Stimulated activated naive CD8-positive, alpha-beta T cell treated with anti-CD3 and anti-CD28 coated beads, Interleukin-15, Interleukin-2, amounts not matched to agents 100 U/mL and 50 U/mL, for 24 hours (primary cell): Measurements from ENCODE around the gene CDH12.
"Not testable (repeated sequence)": the region's sequence is repeated elsewhere in the genome, so short reads cannot be mapped to it uniquely, and the experiment has no call there.

ENCODE experiments used
- ATAC-seq: fragments of 150-1000 bp; cut with Tn5 transposase; one replicate; pipeline ENCODE4 v1.10.0; 2021
- DNase-seq: peaks from one replicate; pipeline ENCODE4 v3.0.0; 2021

The CDH12 gene

DNA sequence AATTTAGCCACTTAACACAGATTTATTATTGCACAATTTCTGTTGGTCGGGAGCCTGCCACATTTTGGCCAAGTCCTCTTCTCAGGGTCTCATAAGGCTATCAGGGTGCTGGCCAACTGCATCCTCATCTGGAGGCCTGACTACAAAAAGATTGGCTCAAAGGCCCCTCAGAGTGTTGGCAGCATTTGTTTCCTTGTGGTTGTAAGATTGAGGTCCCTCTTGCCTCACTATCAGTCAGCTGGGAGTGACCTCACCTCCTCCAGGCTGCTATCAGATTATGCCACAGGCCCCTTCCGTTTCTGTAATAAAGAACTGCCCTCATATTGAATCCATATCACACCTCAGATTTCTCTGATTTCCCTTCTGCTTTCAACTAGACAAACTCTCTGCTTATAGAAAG is 698.4 kb downstream of the CDH12 start:
- ATAC-seq = not testable (repeated sequence)

DNA sequence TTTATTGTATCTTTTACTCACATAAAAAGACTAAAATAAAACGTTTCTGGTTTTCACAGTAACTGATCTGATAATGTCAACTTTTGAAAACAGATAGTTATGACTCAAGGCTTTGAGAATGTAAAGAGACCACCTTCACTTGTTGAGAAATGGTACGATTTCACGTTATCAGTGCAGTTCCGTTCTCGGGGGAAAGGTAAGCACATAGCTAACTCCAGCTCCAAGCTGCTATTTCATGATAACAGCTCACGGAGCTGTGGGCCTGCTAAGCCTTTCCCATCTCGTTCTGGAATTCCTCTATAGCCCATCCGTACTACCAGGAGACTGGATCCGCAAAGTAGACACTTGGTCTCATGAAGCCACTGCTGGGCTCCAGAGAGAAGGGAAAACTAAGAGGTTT is 701.3 kb downstream of the CDH12 start:
- ATAC-seq, DNase-seq: not testable (repeated sequence)

More for the DNA sequence above, 698.4 kb downstream of the CDH12 start:
- not testable (repeated sequence) for DNase-seq

DNA sequence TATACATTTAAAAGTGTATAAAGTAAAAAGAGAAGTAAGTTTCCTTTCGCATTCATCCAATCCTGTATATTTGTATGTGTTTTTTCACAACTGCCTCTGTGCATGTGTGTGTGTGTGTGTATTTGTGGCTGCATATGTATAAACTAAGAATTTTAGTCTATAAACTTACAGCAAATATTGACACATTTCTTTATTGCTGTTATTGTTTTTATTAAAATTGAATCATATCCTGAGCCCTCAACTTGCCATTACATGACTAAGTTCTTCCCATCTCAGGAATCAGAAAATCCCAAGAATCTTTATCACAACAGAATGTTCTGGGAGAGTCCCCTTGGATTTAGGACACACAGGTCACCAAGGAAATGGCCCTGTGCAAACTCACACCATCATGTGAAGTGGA is 712.7 kb downstream of the CDH12 start:
- DNase-seq, ATAC-seq: not testable (repeated sequence)

DNA sequence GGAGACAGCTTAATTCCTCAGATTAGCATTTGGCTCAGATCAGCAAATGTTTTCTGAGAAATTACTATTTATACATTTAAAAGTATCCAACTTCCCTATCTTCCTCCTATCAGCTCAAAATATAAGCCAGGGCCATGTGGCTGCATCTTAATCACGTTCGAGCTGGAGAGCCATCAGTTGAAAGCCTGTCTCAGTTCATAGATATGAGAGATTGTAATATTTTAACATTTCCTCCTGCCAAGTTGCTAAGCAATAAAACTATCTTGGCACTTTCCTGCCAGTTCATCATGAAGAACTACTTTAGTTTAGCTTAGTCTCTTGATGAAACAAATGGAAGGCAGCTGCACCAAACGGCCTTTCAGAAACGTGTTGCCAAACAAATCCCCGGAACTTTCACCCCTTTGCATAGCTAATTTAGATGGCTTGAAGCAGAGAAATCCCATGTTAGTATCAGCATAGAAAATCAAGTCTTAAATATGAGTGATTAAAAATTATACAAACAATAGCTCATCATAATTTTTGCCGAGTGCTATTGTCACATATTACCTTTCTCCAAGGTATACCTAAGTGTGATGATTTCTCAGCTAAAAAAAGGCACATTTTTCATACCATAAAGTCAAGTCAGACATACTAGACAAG is 713.4 kb downstream of the CDH12 start:
- not testable (repeated sequence) for ATAC-seq, DNase-seq

DNA sequence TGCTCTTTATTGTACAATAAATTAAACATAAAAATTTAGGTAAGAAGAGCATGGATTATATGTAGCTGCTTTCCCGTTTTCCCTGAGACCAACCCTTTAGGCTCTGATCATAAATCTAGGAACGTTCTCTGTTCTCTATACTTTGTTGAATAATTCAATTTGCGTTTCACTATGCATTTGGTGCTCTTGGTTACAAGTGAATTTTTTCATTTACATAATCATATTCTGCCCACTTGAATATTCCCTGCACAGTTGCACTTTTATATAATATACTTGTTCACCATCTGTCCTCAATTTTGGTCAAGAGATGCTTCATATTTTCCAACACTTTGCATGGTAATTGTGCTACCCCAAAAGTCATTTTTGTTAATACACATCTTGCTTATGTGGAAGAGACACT is 741.8 kb downstream of the CDH12 start:
- DNase-seq (no peak), ATAC-seq (no peak)

DNA sequence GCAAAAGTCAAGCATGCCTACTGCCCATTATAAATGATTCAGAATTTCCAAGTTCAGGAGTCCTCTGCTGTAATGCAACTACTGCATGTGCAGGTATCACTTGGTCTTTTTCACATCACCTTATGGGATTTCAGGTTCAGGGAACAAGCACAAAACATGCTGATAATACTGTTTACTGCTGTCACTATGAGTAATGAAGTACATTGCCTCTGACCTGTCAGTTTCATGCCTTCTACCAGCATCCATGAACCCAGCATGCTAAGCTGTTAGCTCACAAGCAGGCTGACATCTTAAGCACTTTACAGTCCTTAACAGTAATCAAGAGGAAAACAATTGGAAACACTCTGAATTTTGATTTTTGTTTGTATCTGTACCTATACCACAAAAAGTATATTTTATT is 743.8 kb downstream of the CDH12 start:
- ATAC-seq = no peak
- no peak for DNase-seq

DNA sequence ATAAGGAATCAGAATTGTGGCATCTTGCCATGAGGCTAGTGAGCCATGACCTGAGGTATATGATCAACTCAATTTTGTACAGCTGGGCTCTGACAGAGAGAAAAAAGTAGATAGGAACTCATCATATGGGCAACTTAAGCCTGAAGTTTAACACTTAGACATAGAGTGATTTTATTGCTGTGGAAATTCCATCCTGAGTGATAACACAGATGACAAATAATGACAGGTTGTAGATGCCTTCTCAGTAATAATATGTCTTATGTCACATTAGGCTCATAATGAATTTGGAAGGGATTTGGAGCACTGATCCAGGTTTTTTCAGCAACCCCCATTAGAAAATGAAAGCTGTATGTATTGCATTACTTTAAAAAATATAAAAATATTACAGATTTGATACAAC is 744.6 kb downstream of the CDH12 start:
- ATAC-seq (no peak), DNase-seq (no peak)

DNA sequence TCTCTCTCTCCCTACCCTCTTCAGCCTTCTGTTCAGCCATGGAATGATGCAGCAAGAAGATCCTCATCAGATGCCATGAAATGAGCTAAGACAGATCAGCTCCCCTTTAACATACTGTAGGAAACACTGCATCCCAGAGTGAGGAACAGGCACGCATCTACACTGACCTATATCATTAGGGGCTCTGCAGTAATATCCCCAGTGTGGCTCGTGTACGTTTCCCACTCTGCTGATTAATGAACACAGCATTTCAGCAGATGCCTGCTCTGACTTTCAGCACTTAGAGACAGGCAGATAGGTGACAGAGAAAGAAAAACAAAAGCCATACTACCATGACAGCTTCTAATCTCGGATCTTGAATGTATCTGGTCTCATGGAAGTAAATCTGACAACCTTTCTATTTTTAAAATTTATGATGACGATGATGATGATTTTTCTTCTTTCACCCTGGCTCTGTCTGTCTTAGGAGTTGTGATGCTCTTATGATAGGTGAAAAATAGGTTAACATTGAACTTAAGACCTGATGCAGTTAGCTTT is 750.3 kb downstream of the CDH12 start:
- DNase-seq (no peak), ATAC-seq (no peak)

DNA sequence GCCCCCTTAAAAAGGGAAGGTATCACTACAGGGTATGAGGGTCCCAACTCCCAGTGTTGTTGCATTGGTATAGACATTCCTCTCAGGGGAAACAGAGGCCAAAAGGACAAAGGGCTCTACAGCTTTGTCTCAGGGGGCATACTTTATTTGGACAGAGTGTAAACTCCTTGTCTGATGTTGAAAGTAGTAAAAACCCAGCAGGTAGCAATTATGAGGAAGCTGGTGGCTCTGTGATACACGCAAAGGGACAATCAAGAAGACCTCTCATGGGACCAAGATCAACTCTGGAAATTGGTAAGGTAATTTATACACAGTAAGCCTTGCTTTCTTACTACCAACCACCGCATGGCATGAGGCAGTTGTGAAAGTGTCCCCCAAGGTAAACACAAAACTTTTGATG is 764.6 kb downstream of the CDH12 start:
- DNase-seq (no peak), ATAC-seq (no peak)

DNA sequence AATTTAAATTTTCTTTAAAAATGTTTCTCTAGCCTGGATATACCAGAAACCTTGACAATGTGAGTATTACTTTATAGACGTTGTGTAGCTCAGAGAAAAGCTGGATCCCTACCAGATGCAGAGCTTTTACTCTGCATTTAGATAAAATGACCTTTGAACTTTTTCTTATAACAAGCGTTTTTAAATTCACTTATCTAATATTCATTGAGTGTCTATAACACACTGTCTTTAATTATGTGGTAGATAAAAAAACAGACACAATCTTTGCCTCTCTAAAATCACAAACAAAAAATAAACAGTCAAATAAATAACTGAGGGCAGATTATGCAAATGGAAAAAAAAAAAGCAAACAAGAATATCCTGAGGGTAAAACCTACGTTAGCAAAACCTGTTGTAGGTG is 773.6 kb downstream of the CDH12 start:
- no peak for DNase-seq
- ATAC-seq = no peak

DNA sequence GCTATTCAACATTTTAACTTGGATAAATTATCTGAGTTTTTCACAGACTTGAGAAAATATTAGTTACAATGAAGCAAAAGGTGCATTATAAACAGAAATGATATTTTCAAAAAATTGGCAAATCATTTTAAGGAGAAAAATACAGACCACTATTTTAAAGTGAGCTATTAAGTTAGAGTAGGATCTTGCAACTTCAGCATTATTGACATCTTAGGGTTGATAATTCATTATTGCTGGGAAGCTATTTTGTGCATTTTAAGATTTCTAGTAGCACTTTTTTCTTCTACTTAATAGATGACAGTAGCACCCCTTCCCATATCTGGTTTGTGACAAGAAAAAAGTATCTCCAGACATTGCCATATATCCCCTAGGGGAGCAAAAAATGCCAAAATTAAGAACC is 774.1 kb downstream of the CDH12 start:
- DNase-seq (no peak), ATAC-seq (no peak)

DNA sequence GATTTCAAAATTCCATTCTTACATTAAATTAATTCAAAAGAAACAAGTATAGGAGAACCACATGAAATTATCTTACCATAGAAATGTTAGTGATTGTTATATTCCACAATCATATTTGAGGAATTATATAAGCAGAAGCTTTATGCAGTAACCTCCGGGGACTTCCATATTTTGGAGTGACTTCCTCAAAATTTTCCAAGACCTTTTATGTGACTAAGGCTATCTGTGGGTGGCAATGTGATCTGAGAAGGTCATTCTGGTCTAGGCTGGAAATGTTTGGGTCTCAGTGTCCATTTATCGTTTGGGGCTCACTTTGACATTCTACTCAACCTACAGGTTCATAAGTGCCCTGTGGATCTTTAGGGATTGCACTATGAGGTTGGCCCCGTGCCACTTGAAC is 776.6 kb downstream of the CDH12 start:
- no peak for ATAC-seq
- DNase-seq = no peak

DNA sequence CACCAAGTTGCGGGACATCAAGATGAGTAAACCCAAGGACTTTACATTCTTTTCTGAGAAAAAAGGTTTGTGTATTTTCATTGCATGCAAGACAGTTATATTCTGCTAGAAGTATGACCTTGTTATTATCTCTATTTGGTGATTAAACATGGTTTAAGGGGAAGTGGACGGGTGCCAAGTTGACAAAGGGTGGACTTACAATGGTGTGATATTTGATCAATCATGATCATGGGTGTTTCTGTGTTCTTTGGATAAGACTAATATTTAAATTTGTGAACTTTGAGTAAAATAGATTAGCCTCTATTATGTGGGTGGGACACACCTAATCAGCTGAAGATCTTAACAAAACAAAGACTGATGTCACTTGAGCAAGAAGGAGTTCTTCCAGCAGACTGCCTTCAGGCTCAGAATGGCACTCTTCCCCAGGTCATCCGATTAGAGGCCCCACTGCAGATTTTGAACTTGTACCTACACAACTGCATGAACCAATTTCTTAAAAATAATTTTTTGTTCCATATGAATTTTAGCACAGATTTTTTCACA is 782.9 kb downstream of the CDH12 start:
- ATAC-seq (no peak), DNase-seq (no peak)

DNA sequence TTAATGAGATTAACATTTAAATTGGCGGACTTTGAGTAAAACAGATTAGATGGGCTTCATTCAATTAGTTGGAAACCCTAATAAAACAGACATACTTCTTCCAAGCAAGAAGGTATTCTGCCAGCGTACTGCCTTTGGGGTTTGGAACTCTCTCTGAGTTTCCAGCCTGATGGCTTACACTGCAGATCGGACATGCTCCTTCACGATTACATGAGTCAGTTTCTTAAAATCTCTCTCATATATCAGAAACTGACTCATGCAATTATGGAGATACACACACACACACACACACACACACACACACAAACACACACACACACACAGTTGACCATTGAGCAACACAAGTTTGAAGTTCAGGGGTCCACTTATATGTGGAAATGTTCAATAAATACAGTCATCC is 789.4 kb downstream of the CDH12 start:
- ATAC-seq = no peak

DNA sequence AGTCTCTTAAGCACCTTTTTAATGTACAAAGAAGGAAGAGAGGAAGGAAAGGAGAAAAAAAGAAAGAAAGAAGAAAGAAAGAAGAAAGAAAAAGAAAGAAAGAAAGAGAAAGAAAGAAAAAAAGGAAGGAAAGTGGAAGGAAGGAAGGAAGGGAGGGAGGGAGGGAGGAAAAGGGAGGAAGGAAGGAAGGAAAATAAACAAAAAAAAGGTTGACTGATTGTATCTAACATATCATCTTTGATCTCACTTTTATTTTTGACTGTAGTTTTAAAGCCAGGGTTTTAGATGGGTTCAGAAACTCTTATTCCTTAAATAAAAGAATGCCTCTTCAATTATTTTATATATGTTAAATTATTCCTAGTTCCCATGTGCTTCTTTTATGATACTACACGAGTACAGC is 794.5 kb downstream of the CDH12 start:
- ATAC-seq (no peak), DNase-seq (no peak)

More for the DNA sequence above, 789.4 kb downstream of the CDH12 start:
- DNase-seq = no peak

DNA sequence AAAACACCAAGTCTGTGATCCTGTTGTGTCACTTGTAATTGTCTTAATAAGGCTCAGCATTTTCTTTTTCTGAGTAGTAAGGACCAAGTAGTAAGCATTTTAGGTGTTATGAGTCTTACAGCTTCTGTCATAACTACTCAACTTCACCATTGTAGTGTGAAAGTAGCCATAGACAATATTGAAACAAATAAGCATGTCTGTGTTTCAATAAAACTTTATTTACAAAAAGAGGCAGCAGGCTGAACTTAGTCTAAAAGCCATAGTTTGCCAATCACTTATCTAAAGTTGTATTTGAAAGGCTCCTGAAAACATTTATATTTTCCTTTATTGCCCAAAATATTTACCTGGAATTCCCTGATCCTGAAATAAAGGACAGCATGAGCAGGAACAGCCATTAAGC is 796.1 kb downstream of the CDH12 start:
- no peak for ATAC-seq
- DNase-seq = no peak

DNA sequence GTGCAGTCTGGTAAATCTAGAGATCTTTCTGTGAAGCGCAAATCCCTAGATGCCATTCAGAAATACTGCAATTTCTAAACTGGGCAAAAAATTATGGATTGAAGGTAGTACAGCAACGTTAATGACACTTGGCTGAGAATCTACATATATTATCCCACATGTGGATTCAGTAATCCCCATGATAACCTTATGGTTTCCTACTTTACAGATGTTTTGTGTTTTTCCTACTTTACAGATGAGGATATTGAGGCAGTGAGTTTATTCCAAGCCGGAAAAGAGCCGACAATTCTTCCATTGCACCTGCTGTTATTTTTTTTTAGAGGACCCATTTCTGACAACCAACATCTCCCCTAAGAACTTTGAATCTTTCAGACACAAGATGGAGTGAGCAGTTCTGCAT is 796.5 kb downstream of the CDH12 start:
- ATAC-seq = no peak
- DNase-seq = no peak

DNA sequence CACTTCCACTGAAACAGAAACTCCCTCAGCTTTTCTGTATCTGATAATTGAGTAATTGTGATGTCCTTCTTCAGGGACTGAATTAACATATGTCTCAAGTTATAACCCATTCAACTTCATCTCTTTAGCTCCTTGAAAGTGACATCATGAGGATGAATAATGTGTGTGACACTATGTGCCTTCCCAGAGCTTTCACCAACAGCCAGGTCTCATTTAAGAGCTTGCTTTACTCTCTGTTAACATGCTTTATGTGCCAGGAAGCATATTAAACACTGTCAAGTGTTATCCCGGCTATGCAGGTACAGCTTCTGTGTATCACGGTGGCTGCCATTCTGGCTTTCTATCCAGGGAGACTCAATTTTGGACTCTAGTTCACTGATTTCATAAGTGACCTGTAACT is 799.9 kb downstream of the CDH12 start:
- ATAC-seq (no peak), DNase-seq (no peak)

DNA sequence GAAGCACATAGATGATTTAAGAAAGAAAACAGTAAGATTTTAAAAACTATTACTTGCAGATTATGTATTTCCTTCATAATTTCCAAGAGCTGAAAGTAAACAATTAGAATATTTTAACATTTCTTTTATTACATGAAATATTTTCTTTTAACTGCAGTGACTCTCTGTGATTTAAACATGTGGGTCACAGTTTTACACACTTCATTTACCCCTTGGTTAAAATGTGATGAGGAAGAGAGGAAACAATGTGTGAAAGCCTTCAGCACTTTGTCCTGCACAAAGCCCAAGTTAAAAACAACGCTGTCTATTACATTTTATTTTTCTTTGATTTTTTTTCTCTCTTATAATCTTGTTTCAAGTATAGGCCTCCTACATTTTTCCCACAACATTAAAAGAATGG is 801.3 kb downstream of the CDH12 start:
- ATAC-seq (no peak), DNase-seq (no peak)

DNA sequence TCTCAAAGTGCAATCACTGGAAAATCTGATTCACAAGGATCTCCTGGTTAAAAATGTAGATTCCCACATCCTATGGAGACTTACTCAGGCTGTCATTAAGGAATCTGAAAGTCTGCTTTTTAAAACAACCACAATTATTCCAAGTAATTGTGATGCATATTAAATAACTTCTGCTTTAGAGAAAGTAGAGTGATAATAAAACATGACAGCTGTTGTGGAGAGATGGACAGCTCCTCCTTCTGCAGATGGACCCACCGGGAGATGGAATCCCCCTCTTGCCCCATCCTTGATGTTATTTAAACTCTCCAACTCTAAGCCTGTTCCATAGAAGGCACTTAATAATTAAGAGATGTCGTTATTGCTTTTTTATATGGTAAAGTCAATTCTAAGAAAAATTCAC is 802.2 kb downstream of the CDH12 start:
- ATAC-seq (no peak), DNase-seq (no peak)

DNA sequence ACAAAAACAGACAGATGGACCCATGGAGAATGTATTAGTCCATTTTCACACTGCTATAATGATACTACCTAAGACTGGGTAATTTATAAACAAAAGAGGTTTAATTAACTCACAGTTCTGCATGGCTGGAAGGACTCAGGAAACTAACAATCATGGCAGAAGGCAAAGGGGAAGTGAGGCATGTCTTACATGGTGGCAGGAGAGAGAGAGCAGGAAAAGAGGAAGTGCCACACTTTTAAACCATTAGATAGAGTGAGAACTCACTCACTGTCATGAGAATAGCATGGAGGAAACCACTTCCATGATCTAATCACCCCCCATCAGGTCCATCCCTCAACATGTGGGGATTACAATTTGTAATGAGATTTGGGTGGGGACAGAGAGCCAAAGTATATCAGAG is 808.9 kb downstream of the CDH12 start:
- ATAC-seq (no peak), DNase-seq (no peak)

DNA sequence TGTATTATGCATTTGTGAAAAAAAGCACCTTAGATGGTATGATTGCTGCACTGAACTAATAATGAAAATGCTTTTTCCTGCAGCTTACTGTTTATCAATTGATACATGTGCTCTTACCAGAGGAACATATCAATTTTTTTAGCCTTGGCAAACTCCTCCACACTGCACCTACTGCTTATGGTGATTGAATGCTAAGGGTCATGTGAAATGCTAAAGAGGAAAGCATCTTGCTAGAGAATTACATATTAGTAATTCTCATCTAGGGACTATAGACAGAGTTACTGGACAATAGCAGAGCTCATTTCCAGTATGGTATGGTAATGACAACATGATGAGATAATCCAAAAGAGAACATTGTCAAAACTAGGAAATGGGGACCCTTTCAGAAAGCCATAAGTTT is 817.1 kb downstream of the CDH12 start:
- no peak for ATAC-seq
- no peak for DNase-seq

DNA sequence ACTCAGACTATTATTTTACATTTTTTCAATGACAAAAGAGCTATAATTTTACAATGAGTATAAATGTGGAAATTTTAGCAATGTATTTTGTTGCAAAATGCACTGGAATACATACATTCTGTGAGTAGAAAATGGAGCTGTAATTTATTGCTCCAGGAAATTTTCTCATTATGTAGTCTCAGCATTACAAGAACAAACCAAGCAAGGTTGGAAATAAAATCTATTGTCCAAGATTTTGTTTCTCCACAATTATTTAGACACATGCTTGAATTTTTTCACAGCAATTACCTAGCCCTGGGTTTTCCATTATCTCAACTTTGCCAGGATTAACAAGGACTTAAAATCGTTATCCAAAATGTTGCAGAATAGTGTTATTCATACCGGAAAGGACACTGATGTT is 820.1 kb downstream of the CDH12 start:
- DNase-seq (no peak), ATAC-seq (no peak)

DNA sequence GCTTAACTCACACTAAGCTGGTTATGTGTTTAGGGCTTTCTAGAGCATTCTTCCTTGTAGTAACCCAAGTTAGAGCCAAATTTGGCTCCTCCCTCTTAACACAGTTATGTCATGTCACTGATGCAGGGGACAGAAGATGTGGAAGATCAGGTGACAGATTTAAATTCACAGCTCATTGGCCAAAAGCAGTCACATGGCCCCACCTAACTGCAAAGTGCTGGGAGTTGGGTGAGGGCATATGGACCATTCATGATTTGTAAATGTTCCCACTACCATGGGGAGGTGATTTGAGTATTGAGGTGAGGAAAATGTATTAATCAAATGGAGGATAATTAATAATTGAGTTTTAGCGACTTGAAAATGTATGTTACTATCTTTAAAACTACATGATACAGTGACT is 829.4 kb downstream of the CDH12 start:
- DNase-seq (no peak), ATAC-seq (no peak)
